Progenitor cell of endocrine pancreas (in vitro differentiated cells): ENCODE measurements around the gene FBP1. TPM values are rescaled to one million over a fixed set of nuclear protein-coding genes. Genes with fewer than 3 reads are reported as not detected.
A peak's percentile ranks its signal among the peaks of the same experiment; 100 is the strongest.
"Not testable (repeated sequence)": the region's sequence is repeated elsewhere in the genome, so short reads cannot be mapped to it uniquely, and the experiment has no call there.

Source experiments
- DNase-seq: peaks from one replicate; pipeline ENCODE4 v3.0.0; 2021; ENCODE audit warnings: low spot score; ENCODE audit not compliant: unreplicated experiment
- H3K27ac Mint-ChIP-seq: 2 replicates; pipeline ENCODE4 v1.8.0; 2021; ENCODE audit warnings: mild to moderate bottlenecking, moderate library complexity, mixed read lengths
- H3K27me3 Mint-ChIP-seq: 2 replicates; pipeline ENCODE4 v1.8.0; 2021; ENCODE audit warnings: mixed read lengths
- H3K36me3 Mint-ChIP-seq: 2 replicates; pipeline ENCODE4 v1.8.0; 2022; ENCODE audit warnings: mixed read lengths; ENCODE audit not compliant: insufficient read depth
- H3K4me1 Mint-ChIP-seq: 2 replicates; pipeline ENCODE4 v1.8.0; 2021; ENCODE audit warnings: low read depth, mixed read lengths
- H3K4me3 Mint-ChIP-seq: 2 replicates; pipeline ENCODE4 v1.8.0; 2021; ENCODE audit warnings: low read depth, mild to moderate bottlenecking, moderate library complexity, mixed read lengths
- H3K9me3 Mint-ChIP-seq: 2 replicates; pipeline ENCODE4 v1.8.0; 2021; ENCODE audit warnings: low read depth, mixed read lengths
- CTCF ChIP-seq: fragments of 200-600 bp; sonication (generic); IDR thresholded peaks from one replicate; pipeline ENCODE4 v1.5.0; 2021; ENCODE audit warnings: antibody characterized with exemption, mild to moderate bottlenecking; ENCODE audit not compliant: unreplicated experiment
- total RNA-seq: library from RNA; stranded (reverse); gene quantifications from 2 replicates; pipeline ENCODE4 v1.2.1, GENCODE V29; 2021

Gene FBP1
- total RNA-seq, 1 donor from 2014 or later = 4.6 TPM

GRCh38 chr9:94567271-94567670 is 72.0 kb downstream of the FBP1 start:
- Mint-ChIP-seq H3K4me3 (no peak overlapping the region), H3K9me3 (peaks cover 5% of the 10 kb centered on the region)

GRCh38 chr9:94566550-94566949 is 72.8 kb downstream of the FBP1 start:
- no peak for DNase-seq
- Mint-ChIP-seq H3K4me3 (no peak overlapping the region), H3K4me1 (no peaks in the 10 kb centered on the region), H3K27me3 (peaks cover under 1% of the 10 kb centered on the region), H3K9me3 (peaks cover 5% of the 10 kb centered on the region), H3K36me3 (peaks cover 16% of the 10 kb centered on the region), H3K27ac (no peak overlapping the region)
- no peak for TF ChIP-seq CTCF

More at GRCh38 chr9:94567271-94567670, 72.0 kb downstream of the FBP1 start:
- peaks cover 7% of the 10 kb centered on the region for H3K27me3 Mint-ChIP-seq
- no peaks in the 10 kb centered on the region for H3K4me1 Mint-ChIP-seq
- TF ChIP-seq CTCF = no peak
- peak overlapping the region; percentile 49 for H3K27ac Mint-ChIP-seq
- peaks cover 13% of the 10 kb centered on the region for H3K36me3 Mint-ChIP-seq
- DNase-seq = no peak

DNA sequence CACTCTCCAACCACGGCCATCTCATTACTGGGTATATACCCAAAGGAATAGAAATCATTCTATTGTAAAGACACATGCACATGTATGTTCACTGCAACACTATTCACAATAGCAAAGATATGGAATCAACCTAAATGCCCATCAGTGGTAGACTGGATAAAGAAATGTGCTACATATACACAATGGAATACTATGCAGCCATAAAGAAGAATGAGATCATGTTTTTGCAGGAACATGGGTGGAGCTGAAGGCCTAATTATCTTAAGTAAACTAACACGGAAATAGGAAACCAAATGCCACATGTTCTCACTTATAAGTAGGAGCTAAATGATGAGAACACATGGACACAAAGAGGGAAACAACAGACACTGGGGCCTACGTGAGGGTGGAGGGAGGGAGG is 75.0 kb downstream of the FBP1 start:
- DNase-seq, H3K4me3 Mint-ChIP-seq, H3K27me3 Mint-ChIP-seq, H3K27ac Mint-ChIP-seq, H3K9me3 Mint-ChIP-seq, H3K4me1 Mint-ChIP-seq: not testable (repeated sequence)
- H3K36me3 Mint-ChIP-seq = peaks cover 17% of the 10 kb centered on the region

- Mint-ChIP-seq H3K4me3 (no peak overlapping the region), H3K27ac (no peak overlapping the region), H3K9me3 (peaks cover 5% of the 10 kb centered on the region), H3K36me3 (peaks cover 17% of the 10 kb centered on the region), H3K4me1 (no peaks in the 10 kb centered on the region), H3K27me3 (no peaks in the 10 kb centered on the region)
- DNase-seq = no peak
- no peak for TF ChIP-seq CTCF
Observed at GRCh38 chr9:94563548-94563947, 75.8 kb downstream of the FBP1 start.

DNA sequence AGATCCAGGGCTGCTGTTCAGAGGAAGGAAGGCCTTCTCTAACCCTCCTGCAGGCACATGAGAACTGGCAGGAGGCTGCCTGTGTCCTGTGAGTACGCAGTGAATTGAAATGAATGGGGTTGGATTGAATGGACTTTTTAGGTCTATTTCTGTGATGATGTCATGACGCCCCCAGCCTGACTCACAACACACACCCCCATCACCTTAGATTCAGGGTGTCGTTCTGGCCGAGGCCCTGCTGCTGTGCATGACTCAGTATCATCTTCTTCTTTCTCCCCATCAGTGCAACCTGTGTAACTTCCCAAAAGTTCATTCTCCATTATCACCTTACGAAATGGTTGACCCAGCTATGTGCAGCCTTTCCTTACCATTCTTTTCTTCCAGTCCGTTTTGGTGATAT is 79.1 kb downstream of the FBP1 start:
- no peak for TF ChIP-seq CTCF
- H3K9me3 Mint-ChIP-seq = peaks cover 5% of the 10 kb centered on the region
- H3K27ac Mint-ChIP-seq = no peak overlapping the region
- DNase-seq = no peak
- peaks cover 12% of the 10 kb centered on the region for H3K36me3 Mint-ChIP-seq
- peaks cover 7% of the 10 kb centered on the region for H3K27me3 Mint-ChIP-seq
- H3K4me1 Mint-ChIP-seq = peaks cover 3% of the 10 kb centered on the region
- no peak overlapping the region for H3K4me3 Mint-ChIP-seq

GRCh38 chr9:94557376-94557775 is 81.9 kb downstream of the FBP1 start:
- TF ChIP-seq CTCF = no peak
- peaks cover 4% of the 10 kb centered on the region for H3K36me3 Mint-ChIP-seq
- peak overlapping the region; percentile 41 for H3K27ac Mint-ChIP-seq
- peaks cover 7% of the 10 kb centered on the region for H3K27me3 Mint-ChIP-seq
- H3K4me3 Mint-ChIP-seq = peak overlapping the region; percentile 15
- H3K9me3 Mint-ChIP-seq = no peaks in the 10 kb centered on the region
- H3K4me1 Mint-ChIP-seq = peaks cover 3% of the 10 kb centered on the region
- DNase-seq = no peak
